ENCODE measurements around the gene PDILT. TPM values are rescaled to one million over a fixed set of nuclear protein-coding genes. Genes with fewer than 3 reads are reported as not detected.
"Not testable (repeated sequence)": the region's sequence is repeated elsewhere in the genome, so short reads cannot be mapped to it uniquely, and the experiment has no call there.

Gene PDILT
- total and polyA plus RNA-seq, 9 of the 15 experiments (the other 6 are each of a cell fraction or from before 2014, with no cell fraction given) = not detected

GRCh38 chr16:20453633-20454032 is 49.1 kb upstream of the PDILT start:
- H3K9me3 ChIP-seq (replicated peaks; ENCODE audit: control insufficient read depth, insufficient read depth, low read depth, low read length); CTCF ChIA-PET (ENCODE audit: low intra/inter-chr PET ratio); H3K9me1 ChIP-seq (ENCODE audit: control insufficient read depth, insufficient read depth, low read length); H2AFZ ChIP-seq (ENCODE audit: low read depth, low read length); H3K4me2 ChIP-seq (ENCODE audit: insufficient read depth, low read length); H3K36me3 ChIP-seq (ENCODE audit: control insufficient read depth, insufficient read depth, low read length); DNase-seq (ENCODE audit: extremely low read depth in 1 of 4, low spot score in 3 of 4); H3K79me2 ChIP-seq (ENCODE audit: control insufficient read depth, insufficient read depth, low read length); BruUV-seq (replicated peaks); H3K27ac ChIP-seq (ENCODE audit: extremely low read depth, low read depth, low read length); H3K4me3 ChIP-seq; H3K27me3 ChIP-seq (ENCODE audit: control insufficient read depth in 2 of 2, insufficient read depth in 2 of 2, low read length in 2 of 2); H4K20me1 ChIP-seq (replicated peaks; ENCODE audit: control insufficient read depth, insufficient read depth, low read length); FAIRE-seq; in situ Hi-C loops (cut with MboI); POLR2A ChIA-PET; ATAC-seq; H3K9ac ChIP-seq (ENCODE audit: insufficient read depth in 1 of 2, low read depth in 2 of 2, low read length in 2 of 2); intact Hi-C loops (cut with micrococcal nuclease); H3K4me1 ChIP-seq (replicated peaks in 1 of 2; ENCODE audit: control insufficient read depth in 2 of 2, insufficient read depth in 2 of 2, low read length in 2 of 2): not testable (repeated sequence)
- WGBS (ENCODE audit: insufficient coverage, low coverage, missing lambda C conversion rate) = no CpG with 5 or more reads among the region's 5 CpGs

- in situ Hi-C loops (cut with MboI); H3K4me3 ChIP-seq; H3K9ac ChIP-seq (ENCODE audit: insufficient read depth in 1 of 2, low read depth in 2 of 2, low read length in 2 of 2); DNase-seq (ENCODE audit: extremely low read depth in 1 of 4, low spot score in 3 of 4); H3K36me3 ChIP-seq (ENCODE audit: control insufficient read depth, insufficient read depth, low read length); intact Hi-C loops (cut with micrococcal nuclease); FAIRE-seq; H2AFZ ChIP-seq (ENCODE audit: low read depth, low read length); H3K27me3 ChIP-seq (ENCODE audit: control insufficient read depth in 2 of 2, insufficient read depth in 2 of 2, low read length in 2 of 2); H3K4me2 ChIP-seq (ENCODE audit: insufficient read depth, low read length); H3K9me3 ChIP-seq (replicated peaks; ENCODE audit: control insufficient read depth, insufficient read depth, low read depth, low read length); H3K79me2 ChIP-seq (ENCODE audit: control insufficient read depth, insufficient read depth, low read length); ATAC-seq; BruUV-seq (replicated peaks); H3K27ac ChIP-seq (ENCODE audit: extremely low read depth, low read depth, low read length); POLR2A ChIA-PET; H3K9me1 ChIP-seq (ENCODE audit: control insufficient read depth, insufficient read depth, low read length); H4K20me1 ChIP-seq (replicated peaks; ENCODE audit: control insufficient read depth, insufficient read depth, low read length); H3K4me1 ChIP-seq (replicated peaks in 1 of 2; ENCODE audit: control insufficient read depth in 2 of 2, insufficient read depth in 2 of 2, low read length in 2 of 2); CTCF ChIA-PET (ENCODE audit: low intra/inter-chr PET ratio): not testable (repeated sequence)
- WGBS (ENCODE audit: insufficient coverage, low coverage, missing lambda C conversion rate) = no CpG with 5 or more reads among the region's 1 CpG
Observed at GRCh38 chr16:20451364-20451763, 46.8 kb upstream of the PDILT start, which contains the start of gene ACSM2A. ACSM2A (plus strand) TSS chr16:20451521; CDS start chr16:20460115, 8,594 bp downstream.

- WGBS (ENCODE audit: insufficient coverage, low coverage, missing lambda C conversion rate) = no CpG with 5 or more reads among the region's 3 CpGs
Observed at GRCh38 chr16:20446652-20447393, 42.3 kb upstream of the PDILT start.

GRCh38 chr16:20441859-20442258 is 37.3 kb upstream of the PDILT start:
- CTCF ChIA-PET (ENCODE audit: low intra/inter-chr PET ratio); ATAC-seq; H3K9me3 ChIP-seq (replicated peaks; ENCODE audit: control insufficient read depth, insufficient read depth, low read depth, low read length); H3K4me3 ChIP-seq; H3K9ac ChIP-seq (ENCODE audit: insufficient read depth in 1 of 2, low read depth in 2 of 2, low read length in 2 of 2); H3K36me3 ChIP-seq (ENCODE audit: control insufficient read depth, insufficient read depth, low read length); POLR2A ChIA-PET; BruUV-seq (replicated peaks); H3K4me2 ChIP-seq (ENCODE audit: insufficient read depth, low read length); DNase-seq (ENCODE audit: extremely low read depth in 1 of 4, low spot score in 3 of 4); H3K27ac ChIP-seq (ENCODE audit: extremely low read depth, low read depth, low read length); H2AFZ ChIP-seq (ENCODE audit: low read depth, low read length); H4K20me1 ChIP-seq (replicated peaks; ENCODE audit: control insufficient read depth, insufficient read depth, low read length); intact Hi-C loops (cut with micrococcal nuclease); H3K27me3 ChIP-seq (ENCODE audit: control insufficient read depth in 2 of 2, insufficient read depth in 2 of 2, low read length in 2 of 2); H3K79me2 ChIP-seq (ENCODE audit: control insufficient read depth, insufficient read depth, low read length); H3K9me1 ChIP-seq (ENCODE audit: control insufficient read depth, insufficient read depth, low read length); H3K4me1 ChIP-seq (replicated peaks in 1 of 2; ENCODE audit: control insufficient read depth in 2 of 2, insufficient read depth in 2 of 2, low read length in 2 of 2): not testable (repeated sequence)
- in situ Hi-C loops (cut with MboI) = loop anchor here (5.0 kb wide), 1 partner anchor 145 kb away; no protein-coding TSS in a partner anchor
- peak; percentile 61 for FAIRE-seq
- WGBS (ENCODE audit: insufficient coverage, low coverage, missing lambda C conversion rate) = 0% methylated on average over 2 of the region's 4 CpGs

More at GRCh38 chr16:20446652-20447393, 42.3 kb upstream of the PDILT start:
- POLR2A ChIA-PET; H4K20me1 ChIP-seq (replicated peaks; ENCODE audit: control insufficient read depth, insufficient read depth, low read length); H3K9me3 ChIP-seq (replicated peaks; ENCODE audit: control insufficient read depth, insufficient read depth, low read depth, low read length); H3K36me3 ChIP-seq (ENCODE audit: control insufficient read depth, insufficient read depth, low read length); intact Hi-C loops (cut with micrococcal nuclease); H2AFZ ChIP-seq (ENCODE audit: low read depth, low read length); BruUV-seq (replicated peaks); H3K4me3 ChIP-seq; in situ Hi-C loops (cut with MboI); ATAC-seq; H3K4me1 ChIP-seq (replicated peaks in 1 of 2; ENCODE audit: control insufficient read depth in 2 of 2, insufficient read depth in 2 of 2, low read length in 2 of 2); H3K79me2 ChIP-seq (ENCODE audit: control insufficient read depth, insufficient read depth, low read length); H3K27me3 ChIP-seq (ENCODE audit: control insufficient read depth in 2 of 2, insufficient read depth in 2 of 2, low read length in 2 of 2); H3K9ac ChIP-seq (ENCODE audit: insufficient read depth in 1 of 2, low read depth in 2 of 2, low read length in 2 of 2); H3K27ac ChIP-seq (ENCODE audit: extremely low read depth, low read depth, low read length); DNase-seq (ENCODE audit: extremely low read depth in 1 of 4, low spot score in 3 of 4); CTCF ChIA-PET (ENCODE audit: low intra/inter-chr PET ratio); H3K4me2 ChIP-seq (ENCODE audit: insufficient read depth, low read length); H3K9me1 ChIP-seq (ENCODE audit: control insufficient read depth, insufficient read depth, low read length): not testable (repeated sequence)
- peak; percentile 51 for FAIRE-seq
